Mesothelial cell of epicardium (in vitro differentiated cells): Measurements from ENCODE around the gene METTL1. TPM values are rescaled to one million over a fixed set of nuclear protein-coding genes. Genes with fewer than 3 reads are reported as not detected.

ENCODE experiments used
- DNase-seq, 2 experiments: peaks; one replicate each; pipeline ENCODE4 v3.0.0; 2021; ENCODE audit warnings: low spot score in 2 of 2; ENCODE audit not compliant: unreplicated experiment in 2 of 2
- H3K27ac Mint-ChIP-seq: 2 replicates; pipeline ENCODE4 v1.8.0; 2021; ENCODE audit warnings: mixed read lengths
- H3K27me3 Mint-ChIP-seq: 2 replicates; pipeline ENCODE4 v1.8.0; 2021; ENCODE audit warnings: low read depth, mixed read lengths
- H3K36me3 Mint-ChIP-seq: 2 replicates; pipeline ENCODE4 v1.8.0; 2021; ENCODE audit warnings: mixed read lengths
- H3K4me1 Mint-ChIP-seq: 2 replicates; pipeline ENCODE4 v1.8.0; 2021; ENCODE audit warnings: mixed read lengths
- H3K4me3 Mint-ChIP-seq: 2 replicates; pipeline ENCODE4 v1.8.0; 2021; ENCODE audit warnings: mild to moderate bottlenecking, moderate library complexity, mixed read lengths
- H3K9me3 Mint-ChIP-seq: 2 replicates; pipeline ENCODE4 v1.8.0; 2021; ENCODE audit warnings: mixed read lengths
- CTCF ChIP-seq: fragments of 200-600 bp; sonication (generic); IDR thresholded peaks from one replicate; pipeline ENCODE4 v1.5.0; 2021; ENCODE audit warnings: antibody characterized with exemption; ENCODE audit not compliant: unreplicated experiment
- total RNA-seq: library from RNA; stranded (reverse); gene quantifications from 3 replicates; pipeline ENCODE4 v1.2.1, GENCODE V29; 2021

Gene METTL1
- total RNA-seq, 1 donor from 2014 or later, result 32.3 TPM

DNA sequence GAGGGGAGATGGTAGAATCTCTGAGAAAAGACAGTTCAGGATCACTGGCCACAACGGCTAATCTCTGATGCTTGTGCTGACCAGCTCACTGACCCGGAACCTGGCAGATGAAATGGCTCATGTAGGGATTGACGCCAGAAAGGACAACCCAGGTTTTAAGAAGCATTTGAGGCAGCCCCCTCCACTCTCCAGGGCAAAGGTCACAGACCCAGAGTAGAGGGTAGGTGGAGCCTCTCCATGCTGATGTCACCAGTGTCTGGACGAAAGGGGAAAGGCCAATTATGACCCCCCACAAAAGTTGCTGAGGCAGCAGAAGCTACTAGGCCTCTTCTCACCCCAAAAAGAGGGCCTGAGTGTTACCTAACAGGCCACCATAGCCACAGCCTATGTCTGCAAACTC lies 1.2 kb downstream of the METTL1 start:
- peaks cover 27% of the 10 kb centered on the region for H3K4me1 Mint-ChIP-seq
- H3K27me3 Mint-ChIP-seq, result peaks cover 28% of the 10 kb centered on the region
- no peaks in the 10 kb centered on the region for H3K9me3 Mint-ChIP-seq
- peaks cover 8% of the 10 kb centered on the region for H3K36me3 Mint-ChIP-seq
- no peak for DNase-seq
- no peak overlapping the region for H3K27ac Mint-ChIP-seq
- no peak for TF ChIP-seq CTCF
- peak overlapping the region; percentile 36 for H3K4me3 Mint-ChIP-seq

- no peak for DNase-seq
- peaks cover 34% of the 10 kb centered on the region for H3K4me1 Mint-ChIP-seq
- H3K4me3 Mint-ChIP-seq, result no peak overlapping the region
- H3K27me3 Mint-ChIP-seq, result peaks cover 39% of the 10 kb centered on the region
- peaks cover 8% of the 10 kb centered on the region for H3K36me3 Mint-ChIP-seq
- H3K27ac Mint-ChIP-seq, result no peak overlapping the region
- TF ChIP-seq CTCF, result no peak
- H3K9me3 Mint-ChIP-seq, result no peaks in the 10 kb centered on the region
Observed at GRCh38 chr12:57769594-57769993, 2.3 kb downstream of the METTL1 start.

GRCh38 chr12:57767876-57768275 lies 4.0 kb downstream of the METTL1 start:
- no peak for TF ChIP-seq CTCF
- H3K27ac Mint-ChIP-seq, result no peak overlapping the region
- H3K9me3 Mint-ChIP-seq, result no peaks in the 10 kb centered on the region
- no peak overlapping the region for H3K4me3 Mint-ChIP-seq
- peaks cover 56% of the 10 kb centered on the region for H3K27me3 Mint-ChIP-seq
- no peak for DNase-seq
- peaks cover 8% of the 10 kb centered on the region for H3K36me3 Mint-ChIP-seq
- H3K4me1 Mint-ChIP-seq, result peaks cover 31% of the 10 kb centered on the region

GRCh38 chr12:57767305-57767698 lies 4.6 kb downstream of the METTL1 start:
- H3K36me3 Mint-ChIP-seq, result peaks cover 8% of the 10 kb centered on the region
- peaks cover 30% of the 10 kb centered on the region for H3K4me1 Mint-ChIP-seq
- DNase-seq, result no peak
- H3K27me3 Mint-ChIP-seq, result peaks cover 62% of the 10 kb centered on the region
- H3K27ac Mint-ChIP-seq, result no peak overlapping the region
- no peak for TF ChIP-seq CTCF
- H3K9me3 Mint-ChIP-seq, result no peaks in the 10 kb centered on the region
- no peak overlapping the region for H3K4me3 Mint-ChIP-seq

DNA sequence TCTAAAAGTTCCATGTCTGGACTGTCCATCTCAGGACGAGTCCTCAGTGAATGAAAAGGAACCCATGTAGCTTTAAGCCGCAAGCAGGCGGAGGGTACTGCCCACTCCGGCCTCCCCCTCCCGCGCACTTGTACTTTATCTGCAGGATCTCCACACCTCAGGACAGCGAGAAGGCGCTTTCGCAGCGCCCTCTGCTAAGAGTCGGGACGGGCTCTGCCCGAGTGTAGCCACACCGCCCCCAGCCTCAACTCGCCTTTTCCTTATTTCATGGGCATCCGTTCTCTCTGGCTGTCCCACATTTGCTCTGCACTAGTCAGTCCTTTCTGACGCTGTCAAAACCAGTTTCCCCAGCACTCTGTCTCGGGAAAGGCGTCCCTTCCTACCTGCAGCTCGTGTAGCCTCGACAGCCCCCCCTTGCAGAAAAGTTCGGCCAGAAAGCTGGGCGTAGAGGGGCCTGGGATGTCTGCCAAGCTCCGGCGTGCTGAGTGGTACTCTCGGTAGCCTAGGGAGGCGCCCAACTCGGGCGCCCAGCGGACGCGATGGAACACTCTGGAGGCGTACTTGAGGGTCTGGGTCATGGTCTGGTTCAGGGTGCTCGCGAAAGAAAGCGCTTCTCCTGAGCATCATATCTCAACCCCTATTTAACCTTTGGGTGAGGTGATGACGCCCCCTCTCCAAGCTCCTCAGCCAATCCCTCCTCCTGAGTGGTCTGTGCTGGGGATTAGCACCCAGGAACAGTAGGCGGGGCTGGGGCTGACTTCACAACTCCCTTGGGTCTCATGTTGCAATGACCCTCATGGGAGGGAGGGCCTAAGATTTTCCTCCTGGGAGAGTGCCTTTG lies 5.2 kb downstream of the METTL1 start, which contains the start of gene CYP27B1:
Gene CYP27B1, minus strand, starts transcription at position 615 of the 841 bp plus-strand sequence. Its CDS starts 37 bp downstream, at position 578.
- Mint-ChIP-seq H3K27ac (no peak within 1 kb of the TSS), H3K4me3 (peak within 1 kb of the TSS; percentile 53), H3K27me3 (peaks cover 67% of the 10 kb centered on the region), H3K36me3 (peaks cover 8% of the 10 kb centered on the region), H3K9me3 (no peaks in the 10 kb centered on the region), H3K4me1 (peaks cover 27% of the 10 kb centered on the region)
- no peak for DNase-seq
- no peak for TF ChIP-seq CTCF
